DND-41 (cell line): ENCODE results near the gene FOXP1.

Experiments used
- EZH2 ChIP-seq: IDR thresholded peaks from 3 replicates; pipeline ENCODE4 v1.6.1; 2012; ENCODE audit warnings: borderline replicate concordance, low read depth, mild to moderate bottlenecking, moderate library complexity, low read length, inconsistent platforms; ENCODE audit not compliant: severe bottlenecking
- TF ChIP-seq, protein P1 (sequence below): IDR thresholded peaks from 2 replicates; pipeline ENCODE4 v1.5.1; 2012; ENCODE audit warnings: borderline replicate concordance, low read length, moderate library complexity, mild to moderate bottlenecking; ENCODE audit not compliant: poor library complexity, severe bottlenecking; ENCODE audit errors: extremely low read depth

DNA sequence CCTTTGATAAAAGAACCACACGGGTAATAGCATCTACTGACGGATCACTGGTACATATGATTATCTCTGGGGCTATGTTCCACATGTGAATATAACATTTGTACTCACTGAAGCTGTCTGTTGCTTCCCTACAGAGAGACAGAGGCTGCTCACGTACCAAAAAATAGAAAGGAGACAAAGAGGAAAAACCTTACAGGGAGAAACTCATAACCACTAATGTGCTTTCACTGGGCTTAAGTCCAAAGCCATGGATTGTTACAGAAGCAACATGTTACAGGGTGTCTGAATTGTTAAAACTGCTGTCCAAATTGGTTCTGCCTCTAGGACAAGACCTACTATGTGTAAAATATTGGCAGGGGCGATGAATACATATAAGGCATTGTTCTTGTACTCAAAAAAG is 311.9 kb downstream of the FOXP1 start:
- TF ChIP-seq, protein P1, sequence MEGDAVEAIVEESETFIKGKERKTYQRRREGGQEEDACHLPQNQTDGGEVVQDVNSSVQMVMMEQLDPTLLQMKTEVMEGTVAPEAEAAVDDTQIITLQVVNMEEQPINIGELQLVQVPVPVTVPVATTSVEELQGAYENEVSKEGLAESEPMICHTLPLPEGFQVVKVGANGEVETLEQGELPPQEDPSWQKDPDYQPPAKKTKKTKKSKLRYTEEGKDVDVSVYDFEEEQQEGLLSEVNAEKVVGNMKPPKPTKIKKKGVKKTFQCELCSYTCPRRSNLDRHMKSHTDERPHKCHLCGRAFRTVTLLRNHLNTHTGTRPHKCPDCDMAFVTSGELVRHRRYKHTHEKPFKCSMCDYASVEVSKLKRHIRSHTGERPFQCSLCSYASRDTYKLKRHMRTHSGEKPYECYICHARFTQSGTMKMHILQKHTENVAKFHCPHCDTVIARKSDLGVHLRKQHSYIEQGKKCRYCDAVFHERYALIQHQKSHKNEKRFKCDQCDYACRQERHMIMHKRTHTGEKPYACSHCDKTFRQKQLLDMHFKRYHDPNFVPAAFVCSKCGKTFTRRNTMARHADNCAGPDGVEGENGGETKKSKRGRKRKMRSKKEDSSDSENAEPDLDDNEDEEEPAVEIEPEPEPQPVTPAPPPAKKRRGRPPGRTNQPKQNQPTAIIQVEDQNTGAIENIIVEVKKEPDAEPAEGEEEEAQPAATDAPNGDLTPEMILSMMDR = no peak
- no peak for TF ChIP-seq EZH2
